HepG2 (cell line): Measurements from ENCODE around the gene DCUN1D3. TPM values are rescaled to one million over a fixed set of nuclear protein-coding genes. Genes with fewer than 3 reads are reported as not detected.

Source experiments
- ATAC-seq: fragments of 200-7000 bp; cut with Tn5 transposase; 3 replicates; pipeline ENCODE4 v1.9.1; 2020; ENCODE audit warnings: mild to moderate bottlenecking, moderate library complexity
- BruUV-seq: library from RNA; stranded (reverse); fragments of 400-500 nt; replicated peaks from 2 replicates; lab custom pipeline; 2021; lab: Mats Ljungman, UMichigan
- CTCF ChIA-PET: fragments of 300-600 bp; formaldehyde crosslinking; extraction: SDS; loops from one replicate; lab custom pipeline; 2021; ENCODE audit warnings: low total read pairs, inconsistent platforms, low intra/inter-chr PET ratio; lab: Yijun Ruan, JAX
- POLR2A ChIA-PET: fragments of 350-600 bp; sonication (Branson Sonifier 250); formaldehyde crosslinking; loops from one replicate; lab custom pipeline; 2020; ENCODE audit warnings: antibody characterized with exemption, inconsistent platforms; lab: Yijun Ruan, JAX
- DNase-seq: peaks from one replicate; pipeline ENCODE4 v3.0.0-alpha.2; 2015; ENCODE audit warnings: low spot score
- FAIRE-seq: peaks from 3 replicates; lab custom pipeline; 2011; peaks lifted over from hg19 to GRCh38; lab: Jason Lieb, UNC
- H2AFZ ChIP-seq: one replicate; pipeline ENCODE4 v1.6.1; 2011; ENCODE audit warnings: low read length, inconsistent platforms
- H3K27ac ChIP-seq: fragments of 300-600 bp; 3 replicates; pipeline ENCODE4 v1.8.0; 2011; ENCODE audit warnings: mixed run types, mild to moderate bottlenecking, mixed read lengths, low read length, inconsistent platforms; ENCODE audit not compliant: insufficient read depth; ENCODE audit errors: extremely low read length
- H3K27me3 ChIP-seq, 2 experiments: fragments of 200-600 bp in 1 of 2; 2 replicates in 1 of 2; 3 replicates in 1 of 2; pipeline versions ENCODE4 v1.6.0 to v1.8.0; 2011; ENCODE audit warnings: low read length in 2 of 2, mild to moderate bottlenecking in 2 of 2, moderate library complexity in 2 of 2, inconsistent platforms in 1 of 2; ENCODE audit not compliant: insufficient read depth in 2 of 2, control insufficient read depth in 1 of 2
- H3K36me3 ChIP-seq, 2 experiments: fragments of 200-600 bp in 1 of 2; replicated peaks in 1 of 2; 2 replicates in 1 of 2; 3 replicates in 1 of 2; pipeline versions ENCODE4 v1.5.1 to v1.8.0; 2011; ENCODE audit warnings: low read length in 2 of 2, inconsistent platforms in 1 of 2; ENCODE audit not compliant: insufficient read depth in 2 of 2, control insufficient read depth in 1 of 2
- H3K4me1 ChIP-seq: 2 replicates; pipeline ENCODE4 v1.5.1; 2012; ENCODE audit warnings: low read length, inconsistent platforms; ENCODE audit not compliant: insufficient read depth
- H3K4me2 ChIP-seq: 2 replicates; pipeline ENCODE4 v1.6.0; 2011; ENCODE audit warnings: low read depth, low read length, inconsistent platforms
- H3K4me3 ChIP-seq, 3 experiments: fragments of 200-600 bp in 1 of 3; sonication (generic), shearing (Covaris generic) in 1 of 3; replicated peaks in 1 of 3; 2 replicates each; pipeline ENCODE4 v1.5.1; 2011 to 2016; ENCODE audit warnings: low read length in 3 of 3, inconsistent platforms in 2 of 3, low read depth in 2 of 3, mild to moderate bottlenecking in 2 of 3, control low read depth in 1 of 3, mixed read lengths in 1 of 3; ENCODE audit not compliant: insufficient read depth in 1 of 3
- H3K79me2 ChIP-seq: one replicate; pipeline ENCODE4 v1.6.1; 2011; ENCODE audit warnings: low read length, inconsistent platforms; ENCODE audit not compliant: insufficient read depth
- H3K9ac ChIP-seq: 2 replicates; pipeline ENCODE4 v1.6.0; 2011; ENCODE audit warnings: mild to moderate bottlenecking, low read depth, low read length, inconsistent platforms; ENCODE audit not compliant: insufficient read depth
- H3K9me3 ChIP-seq: 2 replicates; pipeline ENCODE4 v1.5.1; 2012; ENCODE audit warnings: mild to moderate bottlenecking, low read length
- H4K20me1 ChIP-seq: 2 replicates; pipeline ENCODE4 v1.6.0; 2011; ENCODE audit warnings: inconsistent platforms, mild to moderate bottlenecking, low read length, moderate library complexity; ENCODE audit not compliant: insufficient read depth
- ATF1 ChIP-seq: IDR thresholded peaks from 2 replicates; pipeline ENCODE4 v1.6.1; 2016; ENCODE audit warnings: mild to moderate bottlenecking, control low read depth
- ATRX ChIP-seq: sonication (generic); formaldehyde crosslinking; IDR thresholded peaks from 2 replicates; pipeline ENCODE4 v1.4.0; 2020; ENCODE audit warnings: missing genetic modification reagents, borderline replicate concordance
- CEBPB ChIP-seq: IDR thresholded peaks from 2 replicates; pipeline ENCODE4 v1.6.1; 2011; ENCODE audit warnings: low read depth, low read length, improper control_type of control experiment, borderline replicate concordance
- CEBPG ChIP-seq: IDR thresholded peaks from 2 replicates; pipeline ENCODE4 v1.6.1; 2016
- CREB1 ChIP-seq, 2 experiments: fragments of 450-650 bp in 1 of 2; IDR thresholded peaks; 2 replicates each; pipeline ENCODE4 v1.6.1; 2016 to 2017; ENCODE audit warnings: control low read depth in 1 of 2, mild to moderate bottlenecking in 1 of 2, missing compliant biosample characterization in 1 of 2, missing genetic modification characterization in 1 of 2
- GATAD2A ChIP-seq: IDR thresholded peaks from 2 replicates; pipeline ENCODE4 v1.6.1; 2016
- HNF4A ChIP-seq: sonication (generic); formaldehyde crosslinking; IDR thresholded peaks from 2 replicates; pipeline ENCODE4 v1.4.0; 2020; ENCODE audit warnings: missing genetic modification reagents
- HOMEZ ChIP-seq: IDR thresholded peaks from 2 replicates; pipeline ENCODE4 v1.6.1; 2016; ENCODE audit warnings: low read depth
- MIER3 ChIP-seq: IDR thresholded peaks from 2 replicates; pipeline ENCODE4 v1.6.1; 2016; ENCODE audit warnings: missing compliant biosample characterization, borderline replicate concordance
- NR0B2 ChIP-seq: sonication (generic); formaldehyde crosslinking; IDR thresholded peaks from 2 replicates; pipeline ENCODE4 v1.4.0; 2020; ENCODE audit warnings: mild to moderate bottlenecking, missing genetic modification reagents
- PATZ1 ChIP-seq: sonication (generic); formaldehyde crosslinking; IDR thresholded peaks from 2 replicates; pipeline ENCODE4 v1.4.0; 2020; ENCODE audit warnings: missing genetic modification reagents
- RBAK ChIP-seq: sonication (generic); formaldehyde crosslinking; IDR thresholded peaks from 2 replicates; pipeline ENCODE4 v1.5.1; 2020; ENCODE audit warnings: mild to moderate bottlenecking, missing genetic modification reagents
- SAP130 ChIP-seq: IDR thresholded peaks from 2 replicates; pipeline ENCODE4 v1.6.1; 2016; ENCODE audit warnings: low read depth
- SP1 ChIP-seq, 2 experiments: fragments of 450-650 bp in 1 of 2; sonication (generic) in 1 of 2; formaldehyde crosslinking in 1 of 2; IDR thresholded peaks; 2 replicates each; pipeline versions ENCODE4 v1.4.0 to v1.6.1; 2016 to 2020; ENCODE audit warnings: missing genetic modification reagents in 1 of 2
- ZBTB26 ChIP-seq: IDR thresholded peaks from 2 replicates; pipeline ENCODE4 v1.6.1; 2016; ENCODE audit warnings: missing compliant biosample characterization, missing genetic modification reagents, borderline replicate concordance
- ZMYM4 ChIP-seq: sonication (generic); formaldehyde crosslinking; IDR thresholded peaks from 2 replicates; pipeline ENCODE4 v1.8.1; 2023; ENCODE audit warnings: mild to moderate bottlenecking, missing genetic modification reagents
- ZNF12 ChIP-seq: sonication (generic); formaldehyde crosslinking; IDR thresholded peaks from 2 replicates; pipeline ENCODE4 v1.5.0; 2020; ENCODE audit warnings: missing genetic modification reagents
- ZNF337 ChIP-seq: sonication (generic); formaldehyde crosslinking; IDR thresholded peaks from 2 replicates; pipeline ENCODE4 v1.5.1; 2020; ENCODE audit warnings: missing genetic modification reagents, low read depth, mild to moderate bottlenecking, borderline replicate concordance
- ZNF431 ChIP-seq: sonication (generic); formaldehyde crosslinking; IDR thresholded peaks from 2 replicates; pipeline ENCODE4 v1.9.0; 2022; ENCODE audit warnings: missing genetic modification reagents, low read depth, mild to moderate bottlenecking, borderline replicate concordance
- ZNF644 ChIP-seq: IDR thresholded peaks from 2 replicates; pipeline ENCODE4 v1.6.1; 2016; ENCODE audit warnings: low read depth
- ZNF761 ChIP-seq: sonication (generic); formaldehyde crosslinking; conservative IDR thresholded peaks from 2 replicates; pipeline ENCODE4 v1.4.0; 2020; ENCODE audit warnings: mild to moderate bottlenecking, missing genetic modification reagents
- WGBS: methylation state at CpG from one replicate; pipeline ENCODE4 v1.1.6; 2017; ENCODE audit warnings: low lambda C conversion rate; 5-methylcytosine and 5-hydroxymethylcytosine counted together
- in situ Hi-C: cut with HindIII; loops from 2 replicates; pipeline ENCODE4 v1.10.0; 2017; ENCODE audit warnings: low pct_unique_long_range_greater_than_20kb; ENCODE audit not compliant: extremely low pct_ligation_motif_present
- intact Hi-C: fragments of 100-400 bp; cut with micrococcal nuclease; formaldehyde crosslinking; loops from one replicate; pipeline ENCODE4 v1.10.0; 2022; ENCODE audit not compliant: unreplicated experiment
- polyA plus RNA-seq, 8 experiments: library from polyadenylated mRNA; depleted of rRNA in 3 of 8; stranded (reverse) in 7 of 8; unstranded in 1 of 8; fragments of >200 nt; fragmentation: Illumina TruSeq in 4 of 8; extraction: Trizol in 4 of 8; gene quantifications; 2 replicates each; pipeline versions ENCODE4 v1.2.1 to v1.2.3, GENCODE V29; 2011 to 2016; ENCODE audit warnings: low read depth in 4 of 8, missing spikeins in 1 of 8, mixed read lengths in 1 of 8; ENCODE audit not compliant: insufficient read depth in 1 of 8
- total RNA-seq, 5 experiments: library from RNA; depleted of rRNA; stranded (reverse); fragments of >200 nt; fragmentation: Illumina TruSeq; extraction: Trizol; gene quantifications; 2 replicates each; pipeline ENCODE4 v1.2.3, GENCODE V29; 2016; ENCODE audit warnings: low read depth in 1 of 5

DCUN1D3 gene
- total and polyA plus RNA-seq, 2 of the 13 experiments (the other 11 are each of a cell fraction or from before 2014, with no cell fraction given), result 5.0 to 19.3 TPM

GRCh38 chr16:20884240-20884556, 16.0 kb downstream of the DCUN1D3 start:
- Histone ChIP-seq H3K27ac (no peak overlapping the region), H3K79me2 (peaks cover 81% of the 10 kb centered on the region), H3K9me3 (no peaks in the 10 kb centered on the region), H3K36me3 (no peaks in the 10 kb centered on the region), H2AFZ (no peak overlapping the region), H3K4me3 (no peak overlapping the region), H3K27me3 (no peaks in the 10 kb centered on the region), H3K9ac (no peak overlapping the region), H3K4me2 (no peak overlapping the region), H3K4me1 (peaks cover 78% of the 10 kb centered on the region), H4K20me1 (0 out of 2 replicates have a peak, but pooled peaks cover 8% of the 10 kb centered on the region)
- ChIA-PET CTCF (no interaction called here), POLR2A (interaction anchor here (1.4 kb wide), 2 partner anchors 10 to 15 kb away, joined by 10 to 12 read pairs; partner anchors contain the start of genes DCUN1D3 and LYRM1)
- FAIRE-seq (peak; percentile 62), DNase-seq (peak; percentile 56), ATAC-seq (peak; percentile 71)
- BruUV-seq, result no TSS peak
- in situ Hi-C loops, result no loop called here
- intact Hi-C loops, result no loop called here
- 16% methylated on average over 1 of the region's 1 CpG for WGBS
- TF ChIP-seq ATRX (CRISPR knock-in tag), result no peak
- TF ChIP-seq ZNF761 (CRISPR knock-in tag), result no peak
- TF ChIP-seq HOMEZ (CRISPR knock-in tag), result peak; percentile 68; the same call in 1 of the 2 replicates
- no peak for TF ChIP-seq SP1 (IDR thresholded peaks at IDR 0.05)
- TF ChIP-seq SP1 (CRISPR knock-in tag; IDR thresholded peaks at IDR 0.05), result 0 out of 2 replicates have a peak, but pooled peaks have one; percentile 11
- peak; percentile 47; the same call in 1 of the 2 replicates for TF ChIP-seq CEBPG
- TF ChIP-seq ATF1 (CRISPR knock-in tag), result peak; percentile 38; the same call in 1 of the 2 replicates
- TF ChIP-seq ZNF12, result 0 out of 2 replicates have a peak, but pooled peaks have one; percentile 42
- TF ChIP-seq SAP130 (CRISPR knock-in tag), result 0 out of 2 replicates have a peak, but pooled peaks have one; percentile 13
- TF ChIP-seq PATZ1 (CRISPR knock-in tag), result 0 out of 2 replicates have a peak, but pooled peaks have one; percentile 39
- 0 out of 2 replicates have a peak, but pooled peaks have one; percentile 6 for TF ChIP-seq ZNF337
- no peak for TF ChIP-seq NR0B2 (CRISPR knock-in tag)
- TF ChIP-seq RBAK (CRISPR knock-in tag), result peak; percentile 71; the same call in 1 of the 2 replicates
- TF ChIP-seq ZMYM4 (CRISPR knock-in tag), result 0 out of 2 replicates have a peak, but pooled peaks have one; percentile 20
- no peak for TF ChIP-seq ZNF431 (CRISPR knock-in tag)
- TF ChIP-seq ZBTB26, result peak; percentile 50; the same call in 1 of the 2 replicates
- peak; percentile 54 for TF ChIP-seq HNF4A (CRISPR knock-in tag)
- peak; percentile 72; the same call in 1 of the 2 replicates for TF ChIP-seq CEBPB
- TF ChIP-seq ZNF644 (CRISPR knock-in tag), result peak; percentile 77; the same call in 1 of the 2 replicates
- no peak for TF ChIP-seq CREB1 (IDR thresholded peaks at IDR 0.05)
- peak; percentile 39; the same call in 1 of the 2 replicates for TF ChIP-seq CREB1 (CRISPR knock-in tag; IDR thresholded peaks at IDR 0.05)
- TF ChIP-seq MIER3 (CRISPR knock-in tag), result 0 out of 2 replicates have a peak, but pooled peaks have one; percentile 16
- TF ChIP-seq GATAD2A (CRISPR knock-in tag), result peak; percentile 48; the same call in 1 of the 2 replicates
